ENCODE measurements around the gene AGO3.

The AGO3 gene

DNA sequence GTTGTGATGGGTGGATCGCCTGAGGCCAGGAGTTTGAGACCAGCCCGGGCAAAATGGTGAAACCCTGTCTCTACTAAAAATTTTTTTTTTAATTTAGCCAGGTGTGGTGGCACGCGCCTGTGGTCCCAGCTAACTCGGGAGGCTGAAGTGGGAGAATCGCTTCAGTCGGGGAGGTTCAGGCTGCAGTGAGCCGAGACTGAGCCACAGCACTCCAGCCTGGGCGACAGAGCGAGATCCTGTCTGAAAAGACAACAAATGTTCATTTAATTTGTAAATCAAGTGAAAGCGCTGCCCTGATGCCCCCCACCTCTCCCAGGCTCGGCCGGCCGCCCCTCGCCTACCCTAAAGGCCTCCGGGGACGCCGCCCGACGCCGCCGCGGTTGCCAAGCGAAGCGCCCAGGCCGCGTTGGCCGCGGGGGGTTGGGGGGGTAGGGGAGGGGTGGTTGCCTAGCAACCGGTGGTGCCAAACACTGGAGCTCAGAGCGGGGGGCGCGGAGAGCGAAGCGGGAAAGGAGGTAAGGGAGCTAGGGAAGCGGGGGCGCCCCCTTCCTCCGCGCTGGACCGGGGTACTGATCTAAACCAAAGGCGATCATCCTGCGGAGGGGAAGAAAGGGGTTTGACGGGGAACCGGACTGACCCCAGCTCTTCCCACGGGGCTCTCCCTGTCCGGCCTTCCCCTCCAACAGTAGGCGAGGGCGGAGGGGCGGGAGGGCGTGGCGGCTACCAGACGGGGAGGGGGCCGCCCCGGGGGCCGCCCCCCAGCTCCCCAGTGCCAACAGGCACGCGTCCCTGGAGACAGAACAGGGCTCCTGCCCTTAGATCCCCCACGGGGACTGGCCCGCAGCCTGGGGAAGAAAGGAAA is 153.0 kb downstream of the AGO3 start, which contains the start of gene TEKT2:
Gene TEKT2 (plus strand): TSS at position 460 of the 862 bp plus-strand sequence. CDS start 828 bp downstream, outside the sequence.
- DNase-seq (ENCODE audit: low read depth) = no peak

GRCh38 chr1:36084497-36085115 is 153.7 kb downstream of the AGO3 start:
- DNase-seq (ENCODE audit: low read depth) = no peak

- no peak for DNase-seq (ENCODE audit: low read depth)
Observed at GRCh38 chr1:36085126-36085525, 154.2 kb downstream of the AGO3 start.

- DNase-seq (ENCODE audit: low read depth) = no peak
Observed at GRCh38 chr1:36085686-36086526, 155.0 kb downstream of the AGO3 start.

- no peak for DNase-seq (ENCODE audit: low read depth)
Observed at GRCh38 chr1:36086529-36087232, 155.8 kb downstream of the AGO3 start.

GRCh38 chr1:36087233-36088123 is 156.6 kb downstream of the AGO3 start:
- DNase-seq (ENCODE audit: low read depth) = no peak

- DNase-seq (ENCODE audit: low read depth) = no peak
Observed at GRCh38 chr1:36088265-36088576, 157.3 kb downstream of the AGO3 start.

DNA sequence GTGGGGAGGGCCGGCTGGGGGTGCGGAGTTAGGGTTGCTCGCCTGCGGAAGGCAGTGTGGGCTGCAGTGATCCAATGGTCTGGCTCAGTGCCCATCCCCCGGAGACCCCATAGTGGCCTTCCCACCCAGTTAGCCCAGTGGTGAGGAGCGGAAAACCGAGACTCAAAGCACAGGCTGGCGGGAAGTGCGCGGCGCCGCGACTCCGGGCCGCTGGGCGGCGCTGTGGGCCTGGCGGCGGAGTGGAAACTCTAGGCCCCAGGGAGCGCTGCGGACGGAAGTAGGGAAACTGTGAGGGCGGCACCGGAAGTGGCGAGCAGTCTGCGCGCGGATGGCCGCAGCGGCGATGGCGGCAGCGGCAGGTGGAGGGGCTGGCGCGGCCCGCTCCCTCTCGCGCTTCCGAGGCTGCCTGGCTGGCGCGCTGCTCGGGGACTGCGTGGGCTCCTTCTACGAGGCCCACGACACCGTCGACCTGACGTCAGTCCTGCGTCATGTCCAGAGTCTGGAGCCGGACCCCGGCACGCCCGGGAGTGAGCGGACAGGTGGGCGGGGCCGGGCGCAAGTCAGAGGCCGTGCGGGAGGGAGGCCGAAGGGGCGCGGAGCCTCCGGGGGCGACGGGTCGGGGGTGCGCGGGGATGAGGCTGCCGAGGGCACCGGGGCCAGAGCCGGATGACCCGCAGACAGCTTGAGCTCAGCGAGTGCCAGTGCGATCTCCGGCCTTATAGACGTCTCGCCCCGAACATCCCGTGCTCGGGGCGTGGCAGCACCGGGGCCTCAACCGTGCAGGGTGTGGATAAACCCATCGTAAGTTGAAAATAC is 157.9 kb downstream of the AGO3 start, which contains the start of gene ADPRS:
Gene ADPRS (plus strand): TSS at position 316 of the 816 bp plus-strand sequence. CDS start 13 bp downstream, at position 329.
- peak; percentile 70 for DNase-seq (ENCODE audit: low read depth)

- no peak for DNase-seq (ENCODE audit: low read depth)
Observed at GRCh38 chr1:36089393-36090121, 158.7 kb downstream of the AGO3 start.

DNA sequence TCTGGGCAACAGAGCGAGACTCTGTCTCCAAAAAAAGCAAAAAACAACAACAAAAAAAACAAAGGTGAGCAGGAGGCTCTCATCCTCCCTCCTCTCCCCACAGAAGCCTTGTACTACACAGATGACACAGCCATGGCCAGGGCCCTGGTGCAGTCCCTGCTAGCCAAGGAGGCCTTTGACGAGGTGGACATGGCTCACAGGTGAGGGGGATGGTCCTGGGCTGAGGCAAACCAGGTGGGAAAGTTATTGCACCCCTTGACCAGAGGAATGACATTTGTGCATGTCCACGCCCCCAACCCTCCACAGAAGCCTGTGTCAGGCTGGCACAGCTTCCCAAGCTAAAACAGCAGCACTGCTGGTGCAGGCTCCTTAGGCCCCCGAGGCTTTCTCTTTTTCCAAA is 160.2 kb downstream of the AGO3 start:
- no peak for DNase-seq (ENCODE audit: low read depth)

DNA sequence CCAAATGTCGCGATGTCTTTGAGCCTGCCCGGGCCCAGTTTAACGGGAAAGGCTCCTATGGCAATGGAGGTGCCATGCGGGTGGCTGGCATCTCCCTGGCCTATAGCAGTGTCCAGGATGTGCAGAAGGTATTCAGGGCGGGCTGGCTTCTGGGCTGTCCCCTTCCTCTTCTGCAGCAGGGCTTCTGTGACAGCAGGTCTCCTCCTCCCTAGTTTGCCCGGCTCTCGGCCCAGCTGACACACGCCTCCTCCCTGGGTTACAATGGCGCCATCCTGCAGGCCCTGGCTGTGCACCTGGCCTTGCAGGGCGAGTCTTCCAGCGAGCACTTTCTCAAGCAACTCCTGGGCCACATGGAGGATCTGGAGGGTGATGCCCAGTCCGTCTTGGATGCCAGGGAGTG is 160.8 kb downstream of the AGO3 start:
- no peak for DNase-seq (ENCODE audit: low read depth)

DNA sequence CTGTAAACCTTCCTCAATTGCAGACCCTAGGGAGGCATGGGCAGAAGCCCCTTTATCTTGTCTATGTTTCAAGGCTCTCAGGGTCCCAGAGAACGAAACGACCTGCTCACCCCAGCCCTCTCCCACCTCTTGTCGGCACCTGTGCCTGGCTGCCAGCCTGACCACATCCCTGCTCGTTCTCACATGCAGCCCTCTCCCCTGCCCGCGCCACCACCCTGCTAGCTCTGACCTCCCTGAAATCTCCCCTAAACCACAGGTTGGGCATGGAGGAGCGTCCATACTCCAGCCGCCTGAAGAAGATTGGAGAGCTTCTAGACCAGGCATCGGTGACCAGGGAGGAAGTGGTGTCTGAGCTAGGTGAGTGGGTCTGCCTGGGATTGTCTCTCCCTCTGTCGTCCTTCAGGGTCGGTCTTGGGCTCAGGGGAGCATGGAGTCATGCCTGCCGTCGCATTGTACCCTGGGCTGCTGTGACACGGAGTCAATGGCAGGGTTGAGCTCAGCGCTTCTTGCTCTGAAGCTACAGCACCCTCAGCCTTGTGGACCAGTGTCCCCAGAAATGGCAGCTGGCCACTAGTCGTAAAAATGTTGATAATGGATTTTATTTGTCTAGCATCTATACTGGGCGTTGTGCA is 161.4 kb downstream of the AGO3 start:
- DNase-seq (ENCODE audit: low read depth) = no peak

GRCh38 chr1:36092798-36093185 is 161.9 kb downstream of the AGO3 start:
- no peak for DNase-seq (ENCODE audit: low read depth)

DNA sequence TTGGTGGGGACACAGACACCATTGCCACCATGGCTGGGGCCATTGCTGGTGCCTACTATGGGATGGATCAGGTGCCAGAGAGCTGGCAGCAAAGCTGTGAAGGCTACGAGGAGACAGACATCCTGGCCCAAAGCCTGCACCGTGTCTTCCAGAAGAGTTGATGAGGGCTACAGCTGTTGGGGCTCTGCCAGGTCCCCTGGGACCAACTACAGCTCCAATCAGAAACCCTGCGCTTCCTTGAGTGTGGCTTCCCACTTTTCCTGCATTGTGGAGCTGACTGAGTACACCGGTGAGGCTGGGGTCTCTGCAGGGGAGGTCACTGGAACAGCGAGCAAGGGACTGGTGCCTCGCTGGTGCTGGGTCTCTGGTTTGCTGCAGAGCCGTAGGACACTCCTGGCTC is 162.3 kb downstream of the AGO3 start:
- DNase-seq (ENCODE audit: low read depth) = no peak

DNA sequence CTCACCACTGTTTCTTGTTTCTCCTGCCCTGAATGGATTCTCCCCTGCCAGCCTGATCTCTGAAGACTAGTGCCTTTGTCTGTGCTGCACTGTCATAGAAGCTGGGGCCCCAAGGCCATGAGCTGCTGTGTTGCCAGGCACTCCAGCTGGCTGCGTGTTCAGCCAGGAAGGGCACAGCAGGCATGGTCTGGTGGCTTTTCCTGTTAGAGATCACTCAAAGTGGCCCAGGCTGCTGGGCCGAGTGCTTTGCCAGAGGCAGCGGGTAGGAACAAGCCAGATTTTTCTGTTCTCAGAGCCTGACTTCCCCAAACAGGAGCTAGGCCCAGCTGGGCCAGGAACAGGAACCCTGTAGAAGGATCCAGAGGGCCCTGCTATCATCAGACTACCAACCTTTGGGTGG is 163.0 kb downstream of the AGO3 start:
- DNase-seq (ENCODE audit: low read depth) = no peak

GRCh38 chr1:36094621-36095061 is 163.7 kb downstream of the AGO3 start:
- no peak for DNase-seq (ENCODE audit: low read depth)

DNA sequence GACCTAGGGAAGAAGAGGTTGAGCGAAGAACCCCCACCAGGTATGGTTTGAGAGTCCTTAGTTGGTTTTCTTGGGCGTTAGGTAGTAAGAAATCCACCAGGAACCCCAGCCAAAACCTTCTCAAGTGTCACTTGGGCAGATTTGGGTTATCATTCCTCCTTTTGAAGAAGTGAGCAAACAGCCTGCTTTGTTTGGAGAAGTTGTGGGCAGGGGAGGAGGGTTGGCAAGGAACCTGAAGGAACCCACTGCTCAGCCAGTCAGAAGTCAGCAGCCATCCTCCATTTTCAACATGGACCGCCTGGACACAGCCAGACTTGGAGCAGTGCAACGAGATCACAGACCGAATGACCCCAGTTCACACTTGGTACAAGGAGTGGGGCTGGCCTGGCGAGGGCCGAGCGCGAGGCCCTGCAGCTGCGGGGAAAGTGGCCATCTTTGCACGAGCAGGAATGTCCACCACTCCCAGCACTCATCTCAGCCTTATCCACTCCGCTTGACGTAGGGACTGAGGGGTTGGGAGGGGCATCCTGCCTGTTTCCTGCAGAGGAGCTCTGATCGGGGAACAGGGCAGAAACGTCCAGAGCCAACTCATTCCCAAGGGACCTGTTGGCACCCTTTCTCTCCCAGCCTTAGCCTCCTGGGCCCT is 165.0 kb downstream of the AGO3 start:
- no peak for DNase-seq (ENCODE audit: low read depth)
